GM18868 (cell line): ENCODE data around the gene IL19.

Experiments used
- ATAC-seq: cut with Tn5 transposase; IDR thresholded peaks from one replicate; pipeline ENCODE4 v1.9.1; 2021; ENCODE audit warnings: mild to moderate bottlenecking, moderate library complexity; ENCODE audit not compliant: unreplicated experiment

Gene IL19, protein sequence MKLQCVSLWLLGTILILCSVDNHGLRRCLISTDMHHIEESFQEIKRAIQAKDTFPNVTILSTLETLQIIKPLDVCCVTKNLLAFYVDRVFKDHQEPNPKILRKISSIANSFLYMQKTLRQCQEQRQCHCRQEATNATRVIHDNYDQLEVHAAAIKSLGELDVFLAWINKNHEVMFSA

GRCh38 chr1:206770531-206771337 lies at the start of gene IL19:
Gene IL19 (plus strand): TSS chr1:206770773. CDS start chr1:206836663, 65,890 bp downstream.
- ATAC-seq = no peak

DNA sequence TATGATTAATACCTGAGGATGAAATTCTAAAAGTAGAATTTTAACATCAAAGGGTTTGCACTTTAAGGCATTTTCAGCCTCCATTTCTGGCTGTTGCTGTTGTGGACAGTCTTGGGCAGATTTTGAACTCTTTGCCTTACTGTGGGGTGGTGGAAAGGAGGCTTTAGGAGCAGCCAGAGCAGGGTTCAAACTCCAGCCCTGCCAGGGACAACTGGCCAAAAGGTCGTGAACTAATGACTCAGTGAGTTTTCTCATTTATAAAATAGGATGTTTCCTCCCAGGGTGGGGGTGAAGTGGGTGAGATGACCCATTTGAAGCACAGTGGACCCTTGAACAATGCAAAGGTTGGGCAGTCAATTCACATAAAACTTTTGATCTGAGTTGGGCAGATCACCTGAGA lies 49.1 kb upstream of the IL19 start:
- no peak for ATAC-seq

- ATAC-seq = no peak
Observed at GRCh38 chr1:206722751-206723461, 47.7 kb upstream of the IL19 start.

DNA sequence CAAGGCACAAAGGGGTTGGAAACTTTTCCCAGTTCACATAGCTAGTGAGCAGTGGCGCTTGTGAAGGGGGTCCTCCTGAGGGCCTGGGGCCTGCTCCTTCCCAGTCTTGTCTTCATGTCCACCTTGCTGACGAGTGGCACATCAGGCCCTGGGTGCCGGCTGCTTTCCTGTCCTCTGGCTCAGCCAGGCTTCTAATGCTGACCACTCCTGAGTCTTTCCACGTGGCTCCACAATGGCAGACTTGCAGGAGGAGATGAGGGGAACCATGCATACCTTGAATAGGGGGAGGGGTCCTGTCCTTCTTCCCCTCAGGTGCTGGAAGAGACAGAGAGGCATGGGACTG lies 47.1 kb upstream of the IL19 start:
- ATAC-seq = no peak

DNA sequence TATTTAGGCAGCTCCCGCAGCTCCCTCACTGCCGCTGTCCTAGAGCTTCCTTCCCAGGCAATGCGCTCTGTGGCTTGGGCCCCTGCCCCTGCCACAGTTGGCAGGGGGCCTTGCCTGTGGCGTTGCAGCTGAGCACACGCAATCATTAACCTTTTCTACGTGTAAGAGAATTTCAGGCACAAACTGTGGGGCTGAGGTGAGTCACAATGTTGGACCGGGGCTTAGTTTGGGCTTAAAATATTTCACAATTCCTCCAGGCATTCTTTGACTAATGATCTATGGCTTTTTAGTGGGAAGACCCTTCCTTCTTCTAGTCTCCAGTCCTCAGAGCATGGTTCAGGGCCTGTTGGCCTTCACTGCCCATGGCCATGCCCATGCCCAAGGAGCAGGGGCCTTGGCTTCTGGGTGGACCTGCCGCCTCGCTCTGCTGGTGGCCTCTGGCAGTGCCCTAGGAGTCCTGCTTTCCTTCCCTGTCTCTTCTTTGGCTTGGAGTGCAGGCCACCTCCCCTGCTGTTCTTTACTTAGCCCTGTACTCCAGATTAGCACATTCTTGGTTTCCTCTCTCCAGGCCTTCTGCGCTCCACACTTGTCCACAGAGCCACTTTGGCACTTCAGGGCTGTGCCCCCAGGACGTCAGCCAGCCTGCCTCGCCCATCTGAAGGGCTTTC lies 46.6 kb upstream of the IL19 start:
- ATAC-seq = no peak

DNA sequence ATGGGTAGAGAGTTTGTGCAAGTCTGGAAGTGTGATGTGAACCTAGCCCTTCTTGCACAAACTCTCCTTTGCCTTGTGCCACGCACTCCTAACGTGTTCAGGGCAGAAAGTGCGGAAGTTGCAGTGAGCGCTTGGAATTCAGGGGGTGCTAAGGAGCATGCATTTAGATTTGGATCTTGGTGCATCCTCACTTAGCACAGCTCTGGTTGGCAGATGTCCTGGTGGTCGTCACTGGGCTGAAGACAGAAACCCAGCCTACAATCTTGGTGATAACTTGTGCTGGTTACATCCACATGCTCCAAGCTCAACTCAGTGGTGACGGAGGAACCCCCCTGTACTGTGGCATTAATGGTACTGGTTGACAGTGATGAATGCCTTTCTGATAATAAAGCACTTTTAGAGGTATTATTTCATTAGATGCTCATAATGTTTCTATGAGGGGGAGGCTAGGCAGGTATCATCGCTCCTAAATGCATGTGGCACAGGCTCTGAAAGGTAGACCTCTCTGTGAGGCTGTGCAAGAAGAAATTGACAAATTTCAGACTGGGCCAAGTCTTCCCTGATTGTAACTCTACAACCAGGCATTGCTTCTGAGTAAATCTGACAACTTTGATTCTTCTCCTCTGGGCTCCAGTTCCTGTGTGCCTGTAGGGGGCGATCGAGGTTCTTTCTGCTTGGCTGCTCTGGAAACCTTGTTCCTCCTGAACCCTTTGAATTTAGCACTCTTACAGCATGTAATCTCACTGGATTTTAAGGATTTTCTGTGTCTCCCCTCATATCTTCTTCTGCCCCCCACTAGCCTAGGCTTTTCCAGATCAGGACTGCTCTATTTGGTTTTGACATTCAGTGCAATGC lies 45.2 kb upstream of the IL19 start:
- no peak for ATAC-seq

DNA sequence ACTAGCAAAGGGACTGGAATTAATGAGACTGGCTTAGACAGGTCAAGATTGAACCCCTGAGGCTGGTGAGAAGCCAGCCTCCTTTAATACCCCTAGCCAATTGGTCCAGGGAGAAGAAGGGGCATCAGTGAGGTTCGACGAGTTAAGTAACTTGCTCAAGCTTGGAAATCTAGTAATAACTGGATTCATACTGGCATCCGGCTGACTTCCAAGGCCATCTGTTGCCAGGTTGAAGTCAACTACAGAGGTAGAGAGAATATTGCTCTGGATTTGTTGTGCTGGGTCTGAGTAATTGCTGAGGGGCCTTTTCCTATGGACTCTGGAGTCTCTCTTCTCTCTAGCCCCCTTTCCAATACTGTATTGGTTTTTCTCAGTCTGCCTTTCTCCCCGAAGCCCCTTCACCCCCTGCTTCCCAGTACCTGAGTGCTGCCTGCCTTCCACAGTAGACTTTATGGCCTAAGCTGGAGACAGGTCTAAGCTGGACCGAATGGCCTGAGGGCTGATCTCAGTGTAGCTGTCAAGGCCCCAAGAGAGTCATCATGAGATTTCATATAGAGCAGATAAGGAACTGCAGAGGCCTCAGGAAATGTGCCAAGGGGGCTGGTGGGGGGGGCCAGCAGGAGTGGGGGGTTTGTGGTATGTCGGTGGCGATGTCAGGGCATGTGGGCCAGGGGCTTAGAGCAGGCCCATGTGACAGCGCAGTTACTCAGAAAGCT lies 42.4 kb upstream of the IL19 start:
- ATAC-seq = no peak

DNA sequence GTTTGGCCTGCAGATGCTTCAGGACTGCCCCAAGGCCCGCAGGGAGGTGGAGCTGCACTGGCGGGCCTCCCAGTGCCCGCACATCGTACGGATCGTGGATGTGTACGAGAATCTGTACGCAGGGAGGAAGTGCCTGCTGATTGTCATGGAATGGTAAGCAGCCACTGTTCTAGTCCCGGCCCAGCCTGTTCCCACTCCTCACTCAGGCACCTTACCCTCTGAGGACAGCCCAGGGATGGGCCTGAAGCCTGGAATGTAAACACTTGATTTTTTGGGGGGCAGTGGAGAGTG lies 41.9 kb upstream of the IL19 start:
- ATAC-seq = no peak

- no peak for ATAC-seq
Observed at GRCh38 chr1:206729050-206729449, 41.5 kb upstream of the IL19 start.

DNA sequence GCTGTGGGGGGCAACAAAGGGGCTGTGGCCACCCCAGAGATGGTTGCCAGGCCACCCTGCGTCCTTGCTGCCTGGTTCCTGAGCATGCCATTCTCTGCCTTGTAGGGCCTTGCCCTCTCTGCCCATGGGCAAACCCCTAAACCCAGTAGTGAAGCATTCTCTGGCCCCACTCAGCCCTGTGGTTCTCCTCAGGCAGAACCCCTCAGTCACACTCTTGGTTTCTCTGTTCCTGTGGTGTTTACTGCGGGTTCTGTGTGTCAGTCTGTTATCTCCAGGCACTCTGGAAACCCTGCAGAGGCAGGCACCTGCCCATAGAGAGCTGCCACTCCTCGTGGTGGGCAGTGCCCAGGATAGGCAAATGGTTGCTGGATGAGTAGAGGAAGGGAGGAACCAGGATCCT lies 41.1 kb upstream of the IL19 start:
- ATAC-seq = no peak

DNA sequence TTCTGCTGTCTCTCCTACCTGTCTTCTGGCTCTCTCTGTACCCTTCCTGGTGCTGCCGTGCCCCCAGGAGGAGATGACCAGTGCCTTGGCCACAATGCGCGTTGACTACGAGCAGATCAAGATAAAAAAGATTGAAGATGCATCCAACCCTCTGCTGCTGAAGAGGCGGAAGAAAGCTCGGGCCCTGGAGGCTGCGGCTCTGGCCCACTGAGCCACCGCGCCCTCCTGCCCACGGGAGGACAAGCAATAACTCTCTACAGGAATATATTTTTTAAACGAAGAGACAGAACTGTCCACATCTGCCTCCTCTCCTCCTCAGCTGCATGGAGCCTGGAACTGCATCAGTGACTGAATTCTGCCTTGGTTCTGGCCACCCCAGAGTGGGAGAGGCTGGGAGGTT lies 38.1 kb upstream of the IL19 start:
- ATAC-seq = no peak

GRCh38 chr1:206732992-206733391 lies 37.6 kb upstream of the IL19 start:
- no peak for ATAC-seq

DNA sequence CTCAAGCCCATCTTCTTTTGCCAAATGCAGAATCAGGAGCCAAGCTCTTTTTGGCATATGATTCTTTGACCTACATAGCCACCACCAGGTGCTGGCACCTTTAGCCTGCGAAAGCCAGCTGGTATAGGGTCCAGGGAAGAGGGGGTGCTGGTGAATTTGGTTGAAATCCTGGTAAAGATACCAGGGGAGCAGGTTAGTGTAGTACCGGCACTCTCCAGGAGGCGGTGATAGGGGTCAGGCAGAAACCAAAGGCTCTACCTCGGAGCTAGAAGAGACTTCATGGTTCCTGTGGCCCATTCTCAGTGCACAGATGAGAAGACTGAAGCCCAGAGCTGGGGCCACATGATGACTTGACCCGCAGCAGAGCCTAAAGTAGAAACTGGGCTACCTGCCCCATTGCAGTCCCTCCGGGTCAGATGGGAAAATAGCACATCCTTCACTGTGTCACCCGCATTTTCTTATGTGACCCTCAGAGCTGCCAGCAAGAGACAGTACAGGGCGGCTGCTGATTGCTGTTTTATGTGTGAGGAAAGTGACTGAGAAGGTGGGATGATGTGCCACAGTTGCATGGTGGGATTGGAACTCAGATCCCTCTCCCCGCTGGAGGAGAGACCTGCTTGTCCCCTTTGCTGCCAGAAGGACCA lies 36.0 kb upstream of the IL19 start:
- peak; percentile 29 for ATAC-seq

DNA sequence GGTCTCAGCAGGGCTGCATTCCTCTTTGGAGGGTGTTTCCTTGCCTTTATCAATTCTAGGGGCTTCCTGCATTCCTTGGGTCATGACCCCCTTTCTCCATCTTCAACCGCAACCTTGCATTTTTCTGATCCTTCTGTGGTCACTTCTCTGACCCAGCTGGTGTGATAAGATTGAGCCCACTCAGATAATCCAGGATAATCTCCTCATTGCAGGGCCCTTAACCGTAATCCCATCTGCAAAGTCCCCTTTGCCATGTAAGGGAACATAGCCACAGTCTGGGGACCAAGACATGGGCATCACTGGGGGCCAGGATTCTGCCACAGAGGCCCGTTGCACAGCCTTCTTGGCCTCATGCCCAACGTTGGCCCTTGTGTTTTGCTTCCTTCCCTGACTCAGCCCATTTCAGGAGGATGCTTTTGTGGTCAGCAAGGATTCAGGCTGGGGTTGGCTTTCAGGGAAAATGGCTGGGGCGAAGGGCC lies 35.0 kb upstream of the IL19 start:
- no peak for ATAC-seq

- ATAC-seq = no peak
Observed at GRCh38 chr1:206736878-206737728, 33.5 kb upstream of the IL19 start.

DNA sequence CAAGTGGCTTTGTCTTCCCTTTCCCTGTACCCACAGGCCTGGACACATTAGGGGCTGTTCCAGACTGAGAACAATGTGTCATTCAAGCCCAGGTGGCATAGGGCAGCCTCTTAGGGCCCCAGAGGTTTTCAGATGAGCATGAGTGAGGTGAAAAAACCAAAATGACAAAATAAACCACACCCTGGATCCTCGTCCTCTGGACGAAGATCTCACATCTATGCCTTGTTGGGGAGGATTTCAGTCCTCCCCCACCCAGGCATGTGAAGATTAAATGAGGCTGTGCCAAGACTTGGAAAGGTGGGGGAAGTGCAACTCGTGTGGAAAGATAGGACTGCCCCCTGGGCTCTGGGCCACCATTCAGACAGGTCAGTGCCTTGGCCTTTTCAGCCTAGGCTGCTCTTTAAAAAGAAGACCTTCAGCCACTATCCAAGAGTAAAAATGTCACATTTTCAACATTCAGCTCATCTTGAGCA lies 32.8 kb upstream of the IL19 start:
- ATAC-seq = no peak

GRCh38 chr1:206738370-206739366 lies 31.9 kb upstream of the IL19 start:
- no peak for ATAC-seq
